ENCODE measurements around the gene SORBS2. TPM values are rescaled to one million over a fixed set of nuclear protein-coding genes. Genes with fewer than 3 reads are reported as not detected.

Gene SORBS2
- total and polyA plus RNA-seq, 8 donors, result 9.0 to 908 (median 66.4) TPM

- 42 to 67% (median 52%) methylated on average over 1 of the region's 1 CpG for WGBS, 5 donors
- Histone ChIP-seq H3K4me1 (peaks cover 28 to 93% (median 69%) of the 10 kb centered on the region in 4 donors), H3K27ac (peak overlapping the region in 4 of 5 donors; percentile 45 to 84 (median 51)), H3K9me3 (no peaks in the 10 kb centered on the region), H3K36me3 (no peaks in the 10 kb centered on the region), H3K27me3 (no peaks in the 10 kb centered on the region), H3K4me3 (no peak overlapping the region)
- peak in 1 of 2 donors; percentile 79 for DNase-seq
- TF ChIP-seq CTCF (IDR thresholded peaks at IDR 0.05) (no peak), EP300 (IDR thresholded peaks at IDR 0.05) (no peak), POLR2A (IDR thresholded peaks at IDR 0.05) (no peak), POLR2AphosphoS5 (IDR thresholded peaks at IDR 0.05) (no peak)
- intact Hi-C loops (cut with DNase I; ENCODE audit: low total_unique reads), result no loop called here
Measured at GRCh38 chr4:185713731-185714130, 98.3 kb downstream of the SORBS2 start.

GRCh38 chr4:185713272-185713671, 98.7 kb downstream of the SORBS2 start:
- H3K4me1 ChIP-seq, result peaks cover 28 to 89% (median 66%) of the 10 kb centered on the region in 4 donors
- no peaks in the 10 kb centered on the region for H3K27me3 ChIP-seq
- H3K36me3 ChIP-seq, result no peaks in the 10 kb centered on the region
- no peak overlapping the region for H3K4me3 ChIP-seq
- peak in 1 of 2 donors; percentile 27 for DNase-seq
- WGBS, 5 donors, result 24 to 49% (median 35%) methylated on average over 5 of the region's 5 CpGs
- H3K9me3 ChIP-seq, result no peaks in the 10 kb centered on the region
- intact Hi-C loops (cut with DNase I; ENCODE audit: low total_unique reads), result no loop called here
- H3K27ac ChIP-seq, result peak overlapping the region; percentile 45 to 84 (median 56)
- TF ChIP-seq POLR2AphosphoS5 (IDR thresholded peaks at IDR 0.05), result no peak
- TF ChIP-seq EP300 (IDR thresholded peaks at IDR 0.05), result no peak
- TF ChIP-seq POLR2A (IDR thresholded peaks at IDR 0.05), result no peak
- no peak for TF ChIP-seq CTCF (IDR thresholded peaks at IDR 0.05)

DNA sequence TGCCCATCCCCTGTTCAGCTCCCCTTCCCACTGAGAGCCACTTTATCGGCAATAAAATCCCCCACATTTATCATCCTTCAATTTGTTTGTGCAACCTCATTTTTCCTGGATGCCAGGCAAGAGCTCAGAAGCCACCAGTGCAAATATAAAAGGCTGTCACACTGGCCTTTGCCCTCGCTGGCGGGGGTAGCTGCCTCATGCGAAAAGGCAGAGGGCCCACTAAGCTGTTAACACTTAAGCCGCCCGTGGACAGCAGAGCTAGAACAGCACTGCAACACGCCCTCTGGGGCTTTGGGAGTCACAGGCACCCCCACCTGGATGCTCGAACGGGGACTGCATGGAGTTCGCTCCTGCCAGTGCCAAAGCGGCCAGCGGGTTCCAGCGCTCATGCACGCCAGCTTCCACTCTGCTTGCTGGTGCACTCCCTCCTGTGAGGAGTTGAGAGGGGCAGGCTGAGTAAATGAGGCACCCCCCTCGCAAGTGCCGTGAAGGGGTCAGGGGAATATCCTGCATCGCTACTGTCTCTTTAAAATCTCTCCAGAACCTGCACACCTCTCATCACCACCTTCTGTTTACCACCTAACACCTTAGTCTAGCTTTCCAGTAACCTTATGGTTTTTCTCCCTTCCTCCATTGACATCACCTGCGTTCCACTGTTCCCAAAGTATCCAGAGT, 99.5 kb downstream of the SORBS2 start:
- peak overlapping the region in 4 of 5 donors; percentile 45 to 84 (median 51) for H3K27ac ChIP-seq
- intact Hi-C loops (cut with DNase I; ENCODE audit: low total_unique reads), result no loop called here

DNA sequence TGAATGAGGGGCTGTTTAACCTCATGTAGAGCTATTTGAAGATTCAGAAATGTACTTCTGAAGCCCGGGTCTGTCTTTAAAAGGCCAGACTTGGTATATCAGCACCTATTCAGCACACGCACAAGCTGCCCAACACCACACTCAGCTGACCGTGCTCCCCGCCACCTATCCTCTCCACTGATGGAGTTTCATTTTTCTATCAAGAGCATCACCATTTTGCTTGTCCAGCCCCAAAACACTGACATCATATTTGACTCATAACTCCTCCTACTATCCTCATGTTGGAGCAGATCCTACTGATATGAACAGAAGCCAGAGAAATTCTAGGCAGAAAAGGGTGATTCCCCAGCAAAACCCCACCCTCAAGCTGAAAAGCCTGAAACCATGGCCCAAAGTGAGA, 100.3 kb downstream of the SORBS2 start:
- WGBS, 5 donors, result 71 to 92% (median 72%) methylated on average over 3 to 4 of the region's 4 CpGs
- Histone ChIP-seq H3K4me3 (no peak overlapping the region), H3K9me3 (no peaks in the 10 kb centered on the region), H3K27me3 (no peaks in the 10 kb centered on the region), H3K27ac (peak overlapping the region in 3 of 5 donors; percentile 46 to 84 (median 56)), H3K36me3 (no peaks in the 10 kb centered on the region), H3K4me1 (peaks cover 28 to 73% (median 54%) of the 10 kb centered on the region in 4 donors)
- TF ChIP-seq CTCF (IDR thresholded peaks at IDR 0.05) (no peak), EP300 (IDR thresholded peaks at IDR 0.05) (no peak), POLR2AphosphoS5 (IDR thresholded peaks at IDR 0.05) (no peak), POLR2A (IDR thresholded peaks at IDR 0.05) (no peak)
- intact Hi-C loops (cut with DNase I; ENCODE audit: low total_unique reads), result no loop called here
- peak in 1 of 2 donors; percentile 17 for DNase-seq

More for the DNA sequence above, 99.5 kb downstream of the SORBS2 start:
- 65 to 82% (median 74%) methylated on average over 14 to 18 of the region's 18 CpGs for WGBS, 5 donors
- H3K27me3 ChIP-seq, result no peaks in the 10 kb centered on the region
- peak in 1 of 2 donors; percentile 27 for DNase-seq
- H3K4me3 ChIP-seq, result no peak overlapping the region
- no peaks in the 10 kb centered on the region for H3K9me3 ChIP-seq
- H3K4me1 ChIP-seq, result peaks cover 28 to 81% (median 60%) of the 10 kb centered on the region in 4 donors
- TF ChIP-seq POLR2A (IDR thresholded peaks at IDR 0.05), result no peak
- no peak for TF ChIP-seq EP300 (IDR thresholded peaks at IDR 0.05)
- no peak for TF ChIP-seq POLR2AphosphoS5 (IDR thresholded peaks at IDR 0.05)
- no peak for TF ChIP-seq CTCF (IDR thresholded peaks at IDR 0.05)
- H3K36me3 ChIP-seq, result no peaks in the 10 kb centered on the region
